GM21360 (cell line): ENCODE data around the gene IGFL4.
"Not testable (repeated sequence)": the region's sequence is repeated elsewhere in the genome, so short reads cannot be mapped to it uniquely, and the experiment has no call there.

Experiments used
- ATAC-seq: cut with Tn5 transposase; IDR thresholded peaks from one replicate; pipeline ENCODE4 v1.9.1; 2021; ENCODE audit warnings: mild to moderate bottlenecking, moderate library complexity; ENCODE audit not compliant: unreplicated experiment

The IGFL4 gene

DNA sequence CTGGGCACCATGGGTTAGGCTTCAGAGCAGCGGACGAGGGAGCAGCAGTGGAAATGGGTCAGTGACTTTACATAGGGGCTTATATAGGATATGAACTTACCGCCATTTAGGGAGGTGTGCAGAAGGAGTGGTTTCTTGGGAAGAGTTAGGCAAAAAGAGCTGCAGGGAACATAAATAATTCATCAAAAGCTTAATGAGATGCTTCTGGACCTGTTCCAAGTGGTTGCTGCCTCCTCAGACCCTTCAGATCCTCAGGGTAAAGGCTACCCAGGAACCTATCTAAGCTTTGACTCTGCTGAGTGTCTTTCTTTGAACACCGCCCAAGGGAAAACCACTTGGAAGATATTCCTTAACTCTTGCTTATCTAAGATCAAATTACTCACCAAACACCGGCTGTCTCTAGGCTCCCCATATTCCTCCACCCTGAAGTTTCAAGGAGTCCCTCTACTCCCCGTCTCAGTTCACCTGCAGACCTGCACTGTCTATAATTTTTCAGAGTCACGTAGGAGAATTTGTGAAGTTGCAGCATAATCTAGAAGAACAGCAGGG is at the start of gene IGFL4:
IGFL4 (minus strand) TSS at position 51 of the 549 bp plus-strand sequence; CDS start at position 11, 40 bp downstream.
- no peak for ATAC-seq

GRCh38 chr19:46090444-46090843 is 49.6 kb upstream of the IGFL4 start:
- ATAC-seq, result no peak

GRCh38 chr19:46089432-46089831 is 48.6 kb upstream of the IGFL4 start:
- ATAC-seq, result no peak

DNA sequence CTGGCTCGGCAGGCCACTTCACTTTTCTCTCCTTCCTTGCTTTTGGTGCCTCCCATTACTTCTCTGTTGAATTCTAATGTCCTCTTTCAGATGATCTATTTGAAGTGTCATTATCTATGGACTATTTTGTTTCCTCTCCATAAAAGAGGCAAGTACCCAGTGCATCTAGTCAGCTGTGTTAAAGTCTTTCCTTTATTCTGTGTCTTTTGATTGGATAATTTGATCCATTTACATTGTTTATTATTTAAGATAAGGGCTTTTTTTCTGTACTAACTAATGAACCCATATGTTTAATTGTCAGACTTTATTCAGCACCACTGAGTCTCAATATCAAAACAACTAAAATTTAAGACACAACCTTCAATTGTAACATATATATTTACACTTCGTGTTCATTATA is 47.3 kb upstream of the IGFL4 start:
- ATAC-seq, result no peak

GRCh38 chr19:46085888-46086287 is 45.1 kb upstream of the IGFL4 start:
- ATAC-seq, result no peak

DNA sequence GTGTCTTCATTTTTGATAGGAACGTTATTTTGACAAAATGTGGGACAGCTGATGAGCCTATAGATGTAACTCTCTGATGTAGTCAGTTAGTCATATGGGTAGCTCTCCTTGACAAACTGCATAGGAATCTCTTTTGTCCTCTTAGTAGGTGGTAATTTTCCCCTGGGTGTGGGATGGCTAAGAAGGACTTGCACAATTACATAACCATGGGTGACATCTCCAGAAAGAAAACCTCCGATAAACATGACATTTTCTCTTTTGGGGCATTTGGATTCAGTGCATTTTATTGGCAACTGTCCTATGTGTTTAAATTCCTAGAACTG is 41.9 kb upstream of the IGFL4 start:
- no peak for ATAC-seq

GRCh38 chr19:46081928-46082727 is 41.3 kb upstream of the IGFL4 start:
- ATAC-seq, result no peak

GRCh38 chr19:46080561-46080960 is 39.8 kb upstream of the IGFL4 start:
- no peak for ATAC-seq

GRCh38 chr19:46079576-46079975 is 38.8 kb upstream of the IGFL4 start:
- no peak for ATAC-seq

GRCh38 chr19:46078573-46079332 is 38.0 kb upstream of the IGFL4 start:
- not testable (repeated sequence) for ATAC-seq

GRCh38 chr19:46077815-46078167 is 37.0 kb upstream of the IGFL4 start:
- no peak for ATAC-seq

DNA sequence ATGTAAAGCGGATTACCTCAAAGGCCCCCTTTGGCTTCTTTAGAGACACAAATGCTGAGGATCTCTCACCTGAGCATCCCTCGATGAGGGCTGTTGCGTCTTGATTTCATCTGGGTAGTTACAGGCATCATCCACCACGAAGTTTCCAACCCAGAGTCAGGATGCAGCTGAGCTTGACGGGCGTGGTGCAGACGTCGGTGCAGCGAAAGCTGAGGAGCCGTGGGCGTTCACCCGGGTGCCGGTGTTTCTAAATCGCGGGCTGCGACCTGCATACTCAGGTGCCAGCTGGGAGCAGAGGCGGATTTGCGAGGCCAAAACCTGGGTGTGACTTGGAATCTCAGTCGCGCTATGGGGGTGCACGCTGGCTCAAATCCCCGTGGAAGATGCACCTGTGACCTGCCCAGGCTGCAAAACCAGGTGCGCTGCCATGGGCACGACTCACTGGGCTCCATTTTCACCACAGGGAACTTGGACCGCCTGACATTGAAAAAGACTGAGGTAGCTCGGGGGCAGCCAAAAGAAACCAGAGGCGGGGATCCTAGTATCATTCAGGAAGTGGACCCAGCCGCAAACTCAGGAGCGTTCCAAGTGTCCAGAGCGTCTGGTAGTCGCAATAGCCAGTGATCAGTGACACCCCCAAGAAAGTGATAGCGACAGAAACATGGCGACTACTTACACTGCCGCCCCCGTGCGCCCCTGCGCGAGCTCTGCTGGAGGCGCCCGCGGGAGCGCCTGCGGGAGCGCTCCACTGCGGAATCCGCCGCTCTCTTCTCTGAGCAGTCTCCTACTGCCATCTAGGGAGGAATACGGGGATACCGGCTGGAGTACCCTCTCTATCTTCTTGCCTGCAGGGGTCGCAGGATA is 36.4 kb upstream of the IGFL4 start:
- no peak for ATAC-seq

GRCh38 chr19:46076031-46076880 is 35.5 kb upstream of the IGFL4 start:
- no peak for ATAC-seq

GRCh38 chr19:46073268-46073922 is 32.6 kb upstream of the IGFL4 start:
- ATAC-seq, result no peak

GRCh38 chr19:46069806-46070341 is 29.1 kb upstream of the IGFL4 start:
- no peak for ATAC-seq

DNA sequence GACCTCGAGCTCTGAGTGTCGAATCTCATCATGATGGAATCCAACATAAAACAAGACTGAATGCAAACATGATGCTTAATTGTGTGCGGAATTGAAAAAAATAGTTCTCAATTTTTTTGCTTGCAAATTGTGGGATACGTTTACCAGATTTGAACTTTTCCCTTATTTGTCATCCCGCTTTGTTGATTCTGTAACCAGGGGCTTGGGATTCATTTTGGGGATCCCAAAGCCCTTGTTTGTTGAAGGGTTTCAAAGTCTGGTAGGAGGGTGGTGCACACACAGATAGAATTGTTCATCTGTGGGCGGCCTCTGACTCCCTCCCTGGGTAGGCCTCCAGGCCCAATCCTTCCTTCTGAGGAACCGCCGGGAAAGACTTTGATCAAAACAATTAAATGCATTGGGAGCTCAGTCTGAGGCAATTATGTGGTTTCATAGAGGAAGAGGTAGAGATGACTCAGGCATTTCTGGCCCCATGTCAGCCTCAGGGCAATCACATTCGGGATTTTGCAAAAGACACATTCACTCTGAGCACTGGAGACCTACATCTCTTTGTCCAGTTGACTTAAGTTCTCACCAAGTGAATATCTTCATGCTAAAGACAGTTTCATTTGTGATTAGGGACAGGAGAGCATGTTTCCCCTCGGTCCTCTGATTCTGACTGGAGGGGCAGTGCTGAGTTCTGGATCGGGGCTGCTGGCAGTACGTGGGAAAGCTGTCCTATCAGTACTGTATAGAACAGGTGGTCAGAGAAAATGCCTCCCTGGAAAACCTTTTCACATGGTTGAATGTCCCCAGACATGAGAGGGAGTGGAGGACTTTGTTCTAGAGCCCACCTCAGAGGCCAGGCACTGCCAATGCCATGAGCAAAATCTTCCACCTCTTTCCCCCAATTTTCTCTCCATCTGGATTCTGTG is 27.8 kb upstream of the IGFL4 start:
- ATAC-seq, result no peak

DNA sequence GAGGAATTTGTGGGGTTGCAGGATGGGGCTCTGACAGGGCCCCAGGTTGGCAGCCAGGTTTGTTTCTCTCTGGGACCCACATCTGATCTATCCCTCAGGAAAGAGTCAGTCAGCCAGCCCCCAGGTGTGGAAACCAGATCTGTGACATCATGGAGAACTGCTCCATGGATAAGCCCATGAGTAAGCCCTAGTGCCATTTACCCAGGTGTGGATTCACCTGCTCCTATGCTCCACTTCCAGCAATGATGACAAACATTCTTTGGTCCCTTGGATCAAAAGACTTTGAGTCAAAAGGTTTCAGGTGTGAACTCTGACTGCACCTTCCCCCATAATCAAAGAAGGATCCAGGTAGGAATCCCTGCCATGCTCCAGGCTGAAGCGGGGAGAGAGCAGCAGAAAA is 26.9 kb upstream of the IGFL4 start:
- no peak for ATAC-seq

DNA sequence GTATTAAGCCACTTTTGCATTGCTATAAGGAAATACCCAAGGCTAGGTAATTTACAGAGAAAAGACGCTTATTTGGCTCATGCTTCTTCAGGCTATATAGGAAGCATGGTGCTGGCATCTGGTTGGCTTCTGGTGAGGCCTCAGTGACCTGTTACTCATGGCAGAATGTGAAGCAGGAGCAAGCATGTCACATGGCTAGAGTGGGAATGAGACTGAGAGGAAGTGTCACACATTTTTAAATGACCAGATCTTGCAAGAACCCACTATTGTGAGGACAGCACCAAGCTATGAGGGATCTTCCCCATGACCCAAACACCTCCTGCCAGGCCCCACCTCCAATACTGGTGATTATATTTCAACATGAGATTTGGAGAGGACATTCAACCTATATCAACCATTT is 25.7 kb upstream of the IGFL4 start:
- ATAC-seq, result no peak
